Stimulated activated naive CD8-positive, alpha-beta T cell treated with anti-CD3 and anti-CD28 coated beads, Interleukin-15, Interleukin-2, amounts not matched to agents 100 U/mL and 50 U/mL, for 24 hours (primary cell): Measurements from ENCODE around the gene SRBD1.

Experiments
- ATAC-seq: fragments of 150-1000 bp; cut with Tn5 transposase; one replicate; pipeline ENCODE4 v1.10.0; 2021
- DNase-seq: peaks from one replicate; pipeline ENCODE4 v3.0.0; 2021

Gene SRBD1

GRCh38 chr2:45611020-45611859 is at the start of gene SRBD1:
TSS of gene SRBD1 (minus strand) at chr2:45611267. CDS start at chr2:45605441, 5,826 bp downstream.
- peak; percentile 98 for DNase-seq
- ATAC-seq: peak; percentile 97

DNA sequence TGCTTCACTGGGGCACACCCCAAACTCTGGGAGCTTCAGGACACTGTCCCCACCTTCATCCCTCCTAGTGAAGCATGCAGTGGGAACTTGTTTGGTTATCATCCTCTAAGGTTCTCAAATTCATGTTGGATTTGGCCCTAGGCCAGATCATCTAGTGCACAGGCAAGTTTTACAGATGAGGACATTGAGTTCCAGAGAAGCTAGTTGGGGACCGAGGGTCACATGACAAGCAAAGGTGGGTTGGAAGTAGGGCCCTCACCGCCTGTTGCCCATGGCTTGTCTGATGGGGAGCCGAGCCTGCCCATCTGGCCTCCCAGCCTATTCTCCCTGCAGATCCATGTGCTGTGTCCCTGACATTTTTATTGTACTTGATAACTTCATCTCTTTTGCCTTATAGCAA is 43.2 kb upstream of the SRBD1 start:
- no peak for ATAC-seq
- no peak for DNase-seq

GRCh38 chr2:45653122-45653913 is 42.3 kb upstream of the SRBD1 start:
- no peak for DNase-seq
- no peak for ATAC-seq

DNA sequence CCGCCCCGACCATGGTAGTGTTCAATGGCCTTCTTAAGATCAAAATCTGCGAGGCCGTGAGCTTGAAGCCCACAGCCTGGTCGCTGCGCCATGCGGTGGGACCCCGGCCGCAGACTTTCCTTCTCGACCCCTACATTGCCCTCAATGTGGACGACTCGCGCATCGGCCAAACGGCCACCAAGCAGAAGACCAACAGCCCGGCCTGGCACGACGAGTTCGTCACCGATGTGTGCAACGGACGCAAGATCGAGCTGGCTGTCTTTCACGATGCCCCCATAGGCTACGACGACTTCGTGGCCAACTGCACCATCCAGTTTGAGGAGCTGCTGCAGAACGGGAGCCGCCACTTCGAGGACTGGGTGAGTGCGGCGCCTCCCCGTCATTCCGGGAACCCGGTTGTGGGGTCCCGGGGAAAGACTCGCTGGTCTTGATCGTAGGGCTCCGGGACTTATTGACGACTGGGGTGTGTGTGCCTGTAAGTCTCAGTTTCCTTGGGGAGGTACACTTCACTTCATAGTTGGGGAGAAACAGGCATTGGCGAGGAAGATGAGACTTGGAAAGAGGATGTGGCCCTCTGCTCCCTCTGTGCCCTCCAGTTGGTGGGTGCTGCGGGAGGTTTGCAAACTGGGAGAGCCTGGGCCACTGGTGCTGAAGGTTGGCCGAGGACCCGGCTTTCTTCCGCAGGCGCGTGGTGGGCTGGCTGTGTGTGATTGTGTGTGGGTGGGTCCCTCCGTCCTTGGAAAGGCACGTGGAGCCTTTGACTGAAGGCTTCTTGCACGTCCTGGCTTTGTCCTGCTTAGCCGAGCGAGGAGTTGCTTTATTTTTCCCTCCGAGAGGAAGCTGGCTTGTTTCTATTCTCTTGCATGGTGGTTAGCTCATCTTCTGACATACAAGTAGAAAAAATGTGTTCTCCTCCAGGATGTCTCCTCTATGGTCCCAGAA is 41.3 kb upstream of the SRBD1 start:
- ATAC-seq (no peak), DNase-seq (peak; percentile 35)

GRCh38 chr2:45651415-45652089 is 40.5 kb upstream of the SRBD1 start, which contains the start of gene PRKCE:
TSS of gene PRKCE (plus strand) at chr2:45651675.
- ATAC-seq: peak; percentile 16
- peak; percentile 62 for DNase-seq

GRCh38 chr2:45650851-45651414 is 39.9 kb upstream of the SRBD1 start:
- ATAC-seq (peak; percentile 85), DNase-seq (peak; percentile 89)

GRCh38 chr2:45649858-45650811 is 39.1 kb upstream of the SRBD1 start:
- DNase-seq (peak; percentile 64), ATAC-seq (peak; percentile 26)

- DNase-seq: no peak
Measured at GRCh38 chr2:45649462-45649857, 38.4 kb upstream of the SRBD1 start.

DNA sequence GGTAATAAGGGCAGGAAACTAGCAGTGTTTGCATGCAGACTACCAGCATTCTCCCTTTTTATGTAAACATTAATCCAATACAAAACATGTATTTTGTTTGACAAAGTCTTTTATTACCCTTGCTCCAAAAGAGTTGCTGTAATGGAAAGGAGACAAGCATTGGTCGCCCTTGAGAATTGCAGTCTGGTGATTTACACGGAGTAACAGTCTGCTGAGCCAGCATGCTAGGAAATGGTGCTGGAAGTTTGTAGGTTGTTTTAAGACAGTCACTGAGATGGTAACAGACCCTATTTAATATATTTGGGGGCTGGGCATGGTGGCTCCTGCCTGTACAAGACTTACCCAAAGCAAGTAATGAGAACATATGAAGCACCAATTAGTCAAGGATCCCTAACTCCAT is 37.6 kb upstream of the SRBD1 start:
- ATAC-seq (no peak), DNase-seq (no peak)

More at GRCh38 chr2:45649462-45649857, 38.4 kb upstream of the SRBD1 start:
- no peak for ATAC-seq

GRCh38 chr2:45647986-45648520 is 37.0 kb upstream of the SRBD1 start:
- DNase-seq: no peak

GRCh38 chr2:45647356-45647755 is 36.3 kb upstream of the SRBD1 start:
- DNase-seq: no peak
- no peak for ATAC-seq

More at GRCh38 chr2:45647986-45648520, 37.0 kb upstream of the SRBD1 start:
- no peak for ATAC-seq

GRCh38 chr2:45646289-45646688 is 35.2 kb upstream of the SRBD1 start:
- DNase-seq: no peak
- no peak for ATAC-seq

GRCh38 chr2:45643543-45644542 is 32.8 kb upstream of the SRBD1 start:
- DNase-seq (peak; percentile 85), ATAC-seq (peak; percentile 97)

GRCh38 chr2:45643095-45643494 is 32.0 kb upstream of the SRBD1 start:
- ATAC-seq: no peak

DNA sequence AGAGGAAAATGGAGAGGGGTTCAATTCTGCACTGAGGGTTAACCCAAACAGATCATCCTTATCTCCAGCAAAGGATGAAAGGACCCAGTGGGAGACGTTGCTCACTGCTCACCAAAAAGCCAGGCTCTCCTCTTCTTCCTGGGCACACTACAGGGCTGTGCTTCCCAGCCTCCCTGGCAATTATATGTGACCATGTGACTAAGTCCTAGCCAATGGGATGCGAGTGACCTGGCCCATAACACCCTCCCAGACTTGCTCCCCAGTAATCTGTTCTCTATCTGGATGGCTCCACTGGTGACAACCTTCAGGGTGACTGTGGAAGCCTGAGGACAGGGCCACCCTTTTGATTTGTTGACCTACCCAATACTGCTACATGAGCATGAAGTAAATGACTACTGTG is 29.5 kb upstream of the SRBD1 start:
- ATAC-seq: no peak
- DNase-seq: no peak

More at GRCh38 chr2:45643095-45643494, 32.0 kb upstream of the SRBD1 start:
- no peak for DNase-seq

DNA sequence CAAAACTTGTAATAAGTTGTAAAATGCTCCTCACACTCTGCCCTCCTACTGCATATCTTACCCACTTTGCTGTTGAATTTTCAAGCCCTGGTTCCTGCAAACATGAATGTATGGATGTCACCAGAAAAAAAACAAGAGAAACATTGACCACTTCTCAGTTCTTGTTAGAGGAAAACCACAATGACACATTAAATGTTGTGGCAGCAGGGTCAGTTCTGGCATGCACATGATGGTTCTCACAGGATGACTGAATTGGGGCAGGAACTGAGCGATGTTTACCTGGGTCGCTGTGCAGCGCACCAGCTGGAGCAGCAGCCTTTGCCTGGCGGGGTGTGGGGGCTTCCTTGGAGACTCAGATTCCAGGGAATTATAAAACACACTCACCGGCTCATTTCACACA is 26.4 kb upstream of the SRBD1 start:
- ATAC-seq: peak; percentile 34
- DNase-seq: no peak

DNA sequence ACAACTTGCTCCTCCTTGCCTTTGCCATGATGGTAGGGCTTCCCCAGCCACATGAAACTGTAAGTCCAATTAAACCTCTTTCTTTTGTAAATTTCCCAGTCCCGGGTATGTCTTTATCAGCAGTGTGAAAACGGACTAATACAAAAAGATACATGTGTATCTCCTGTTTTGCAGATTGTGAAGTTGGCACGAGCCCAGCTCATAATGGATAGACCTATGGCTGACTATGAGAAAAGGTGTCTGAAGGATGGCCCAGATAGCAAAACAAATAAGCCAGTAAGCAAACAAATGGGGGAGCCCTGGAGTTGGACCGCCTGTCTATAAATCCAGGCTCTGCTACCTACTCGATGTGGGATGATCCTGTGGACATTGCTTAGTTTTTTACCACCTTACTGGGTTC is 24.9 kb upstream of the SRBD1 start:
- ATAC-seq (no peak), DNase-seq (no peak)

- no peak for DNase-seq
- ATAC-seq: no peak
Measured at GRCh38 chr2:45634223-45634622, 23.2 kb upstream of the SRBD1 start.
